Epithelial cell of esophagus (primary cell): ENCODE results near the gene ATP2B3.

Experiments used
- DNase-seq: peaks from one replicate; pipeline ENCODE4 v3.0.0; 2010; ENCODE audit warnings: low read depth
- H3K4me3 ChIP-seq: 2 replicates; pipeline ENCODE4 v1.5.1; 2011; ENCODE audit warnings: mild to moderate bottlenecking, low read length, control low read depth
- TF ChIP-seq, protein P1 (sequence below): IDR thresholded peaks from 2 replicates; pipeline ENCODE4 v1.5.1; 2011; ENCODE audit warnings: low read depth, mild to moderate bottlenecking, low read length, control low read depth, inconsistent platforms; ENCODE audit not compliant: insufficient read depth; ENCODE audit errors: missing control alignments

Gene ATP2B3

DNA sequence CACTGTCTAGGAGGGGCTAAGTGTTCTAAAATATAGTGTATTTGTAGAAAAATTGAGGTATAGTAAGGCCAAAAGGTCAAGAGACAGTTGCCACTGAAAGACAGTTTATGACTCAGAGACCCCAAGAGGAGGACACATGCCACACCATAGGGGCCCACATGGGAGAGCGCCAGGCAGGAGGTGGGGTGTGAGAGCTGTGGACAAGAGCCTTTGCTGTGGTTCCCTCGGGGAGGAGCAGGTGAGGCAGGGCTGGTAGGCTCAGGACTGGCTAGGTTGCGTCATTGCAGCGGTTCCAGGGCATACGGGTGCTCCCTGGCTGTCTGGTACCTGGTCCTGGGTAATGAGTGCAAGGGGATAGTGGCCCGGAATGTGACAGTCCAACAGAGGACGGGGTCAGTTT, 43.9 kb downstream of the ATP2B3 start:
- DNase-seq = no peak
- no peak overlapping the region for H3K4me3 ChIP-seq
- TF ChIP-seq, protein P1, sequence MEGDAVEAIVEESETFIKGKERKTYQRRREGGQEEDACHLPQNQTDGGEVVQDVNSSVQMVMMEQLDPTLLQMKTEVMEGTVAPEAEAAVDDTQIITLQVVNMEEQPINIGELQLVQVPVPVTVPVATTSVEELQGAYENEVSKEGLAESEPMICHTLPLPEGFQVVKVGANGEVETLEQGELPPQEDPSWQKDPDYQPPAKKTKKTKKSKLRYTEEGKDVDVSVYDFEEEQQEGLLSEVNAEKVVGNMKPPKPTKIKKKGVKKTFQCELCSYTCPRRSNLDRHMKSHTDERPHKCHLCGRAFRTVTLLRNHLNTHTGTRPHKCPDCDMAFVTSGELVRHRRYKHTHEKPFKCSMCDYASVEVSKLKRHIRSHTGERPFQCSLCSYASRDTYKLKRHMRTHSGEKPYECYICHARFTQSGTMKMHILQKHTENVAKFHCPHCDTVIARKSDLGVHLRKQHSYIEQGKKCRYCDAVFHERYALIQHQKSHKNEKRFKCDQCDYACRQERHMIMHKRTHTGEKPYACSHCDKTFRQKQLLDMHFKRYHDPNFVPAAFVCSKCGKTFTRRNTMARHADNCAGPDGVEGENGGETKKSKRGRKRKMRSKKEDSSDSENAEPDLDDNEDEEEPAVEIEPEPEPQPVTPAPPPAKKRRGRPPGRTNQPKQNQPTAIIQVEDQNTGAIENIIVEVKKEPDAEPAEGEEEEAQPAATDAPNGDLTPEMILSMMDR = no peak

DNA sequence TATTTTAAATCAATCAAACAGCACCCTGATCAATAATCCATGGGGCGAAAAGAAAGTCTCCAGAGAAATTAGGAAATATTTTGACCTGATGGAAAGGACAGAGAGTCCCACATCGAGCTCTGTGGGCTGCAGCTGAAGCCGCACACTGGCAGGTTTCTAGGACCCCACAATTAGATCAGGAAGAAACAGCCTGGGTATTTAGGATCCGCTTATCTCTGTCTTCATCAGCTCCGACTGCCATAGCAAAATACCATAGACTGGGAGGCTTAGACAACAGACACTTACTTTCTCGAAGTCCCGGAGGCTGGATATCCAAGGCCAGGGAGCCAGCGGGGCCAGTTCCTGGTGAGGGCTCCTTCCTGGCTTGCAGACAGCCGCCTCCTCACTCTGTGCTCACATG, 45.1 kb downstream of the ATP2B3 start:
- no peak overlapping the region for H3K4me3 ChIP-seq
- DNase-seq = no peak
- TF ChIP-seq, protein P1 = no peak

DNA sequence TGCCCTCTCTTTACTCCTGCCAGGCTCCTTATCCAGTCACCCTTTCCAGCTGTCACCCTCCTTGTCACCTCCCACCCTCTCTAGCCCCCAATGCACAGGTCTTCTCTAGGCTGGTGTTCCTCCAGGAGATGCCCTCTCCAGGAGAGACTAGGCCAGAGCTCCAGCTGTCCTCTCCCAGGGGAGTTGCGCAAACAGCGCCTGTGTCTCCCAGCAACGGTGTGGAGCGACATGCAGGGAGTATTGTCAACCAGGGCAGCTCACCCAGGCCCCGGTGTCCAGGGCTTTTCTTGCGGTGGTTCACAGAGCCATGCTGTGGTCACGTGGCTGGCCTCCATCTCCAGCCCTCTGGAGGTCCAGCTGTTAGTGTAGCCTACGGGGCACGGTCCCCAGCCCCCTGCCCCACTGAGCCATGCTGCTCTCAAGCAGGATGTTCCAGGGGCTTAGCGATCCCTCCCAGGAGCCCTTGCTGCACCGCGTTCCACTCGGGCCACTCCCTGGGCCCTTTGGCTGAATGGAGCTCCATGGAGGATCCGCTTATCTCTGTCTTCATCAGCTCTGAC, 46.7 kb downstream of the ATP2B3 start:
- no peak for DNase-seq
- H3K4me3 ChIP-seq = no peak overlapping the region
- TF ChIP-seq, protein P1 = no peak

- no peak for DNase-seq
- TF ChIP-seq, protein P1 = no peak
- H3K4me3 ChIP-seq = no peak overlapping the region
Observed at GRCh38 chrX:153565996-153566580, 48.6 kb downstream of the ATP2B3 start.

DNA sequence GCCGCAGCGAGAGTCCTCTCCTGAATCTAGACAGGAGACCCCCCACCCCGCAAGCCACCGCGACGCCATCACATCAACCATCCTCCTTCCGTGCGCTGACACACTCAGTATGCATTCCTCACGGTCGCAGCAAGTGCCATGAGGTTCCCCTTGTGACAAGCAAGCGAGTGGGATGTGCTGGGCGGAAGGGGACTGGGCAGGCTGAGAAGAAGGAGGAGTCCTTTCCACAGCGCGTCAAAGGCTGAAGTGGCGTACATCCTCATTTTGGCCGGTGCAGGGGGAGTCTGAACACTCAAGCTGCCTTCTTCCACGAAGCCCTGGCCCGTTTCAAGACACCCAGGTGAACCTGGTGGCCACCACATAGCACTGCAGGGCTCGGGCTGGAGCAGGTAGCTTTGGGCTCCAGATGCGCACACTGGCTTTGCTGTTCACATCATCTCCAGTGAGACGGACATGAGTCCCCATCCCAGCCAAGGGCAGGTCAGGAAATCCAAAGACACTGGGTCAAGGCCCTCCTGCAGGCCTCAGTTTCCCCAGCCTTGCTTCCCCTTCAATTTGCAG, 51.1 kb downstream of the ATP2B3 start:
- DNase-seq = no peak
- TF ChIP-seq, protein P1 = no peak
- H3K4me3 ChIP-seq = no peak overlapping the region

DNA sequence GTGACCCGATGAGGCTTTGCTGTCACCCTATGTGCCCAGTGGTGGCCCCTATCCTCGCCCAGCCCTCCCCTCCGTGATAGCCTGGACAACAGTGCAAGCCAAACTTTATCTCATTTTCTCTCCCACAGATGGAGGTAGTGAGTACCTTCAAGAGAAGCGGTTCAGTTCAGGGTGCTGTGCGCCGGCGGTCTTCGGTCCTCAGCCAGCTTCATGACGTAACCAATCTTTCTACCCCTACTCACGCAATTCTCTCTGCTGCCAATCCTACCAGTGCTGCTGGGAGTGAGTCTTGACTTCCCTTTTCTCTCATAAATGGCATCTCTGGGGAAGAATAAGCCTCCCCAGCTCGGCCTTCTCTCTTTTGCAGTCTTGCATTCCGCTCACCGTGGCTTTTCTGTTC, 52.0 kb downstream of the ATP2B3 start:
- TF ChIP-seq, protein P1 = no peak

GRCh38 chrX:153571534-153571908, 54.1 kb downstream of the ATP2B3 start:
- H3K4me3 ChIP-seq = no peak overlapping the region
- no peak for DNase-seq
- TF ChIP-seq, protein P1 = no peak

More for the DNA sequence above, 52.0 kb downstream of the ATP2B3 start:
- no peak overlapping the region for H3K4me3 ChIP-seq
- DNase-seq = no peak
